ENCODE data around the gene HDAC3.

- TF ChIP-seq CREB1 (IDR thresholded peaks at IDR 0.05; ENCODE audit: low read depth) (no peak), RAD21 (IDR thresholded peaks at IDR 0.05; ENCODE audit: low read depth) (no peak), USF1 (IDR thresholded peaks at IDR 0.05) (no peak), YY1 (IDR thresholded peaks at IDR 0.05; ENCODE audit: low read depth) (no peak), TEAD4 (IDR thresholded peaks at IDR 0.05) (no peak), REST (IDR thresholded peaks at IDR 0.05; ENCODE audit: low read depth) (no peak), CEBPB (IDR thresholded peaks at IDR 0.05) (no peak), EGR1 (IDR thresholded peaks at IDR 0.05) (no peak), TAF1 (IDR thresholded peaks at IDR 0.05; ENCODE audit: low read depth) (no peak)
- TF ChIP-seq, protein P1, sequence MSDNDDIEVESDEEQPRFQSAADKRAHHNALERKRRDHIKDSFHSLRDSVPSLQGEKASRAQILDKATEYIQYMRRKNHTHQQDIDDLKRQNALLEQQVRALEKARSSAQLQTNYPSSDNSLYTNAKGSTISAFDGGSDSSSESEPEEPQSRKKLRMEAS (IDR thresholded peaks at IDR 0.05), result no peak
Measured at GRCh38 chr5:141672071-141672840, 35.6 kb upstream of the HDAC3 start.
